ENCODE measurements around the gene GRID1. TPM values are rescaled to one million over a fixed set of nuclear protein-coding genes. Genes with fewer than 3 reads are reported as not detected.

The GRID1 gene
- total RNA-seq, 1 experiment from 2014 or later = not detected

GRCh38 chr10:86234541-86235270, 131.9 kb downstream of the GRID1 start:
- H3K4me1 Mint-ChIP-seq (ENCODE audit: low read depth, unreplicated experiment) = no peaks in the 10 kb centered on the region
- H3K4me3 Mint-ChIP-seq (ENCODE audit: low read depth, unreplicated experiment) = no peak overlapping the region
- no TSS peak for BruUV-seq (replicated peaks)
- H3K27me3 Mint-ChIP-seq (ENCODE audit: unreplicated experiment) = peaks cover 72% of the 10 kb centered on the region
- intact Hi-C loops (cut with micrococcal nuclease; ENCODE audit: unreplicated experiment) = no loop called here
- H3K36me3 Mint-ChIP-seq (ENCODE audit: insufficient read depth, unreplicated experiment) = no peaks in the 10 kb centered on the region
- CTCF ChIA-PET = no interaction called here
- no peaks in the 10 kb centered on the region for H3K9me3 Mint-ChIP-seq (ENCODE audit: low read depth, unreplicated experiment)
- no peak overlapping the region for H3K27ac Mint-ChIP-seq (ENCODE audit: unreplicated experiment)
- DNase-seq = no peak
- TF ChIP-seq CTCF (IDR thresholded peaks at IDR 0.05; ENCODE audit: unreplicated experiment) = no peak

DNA sequence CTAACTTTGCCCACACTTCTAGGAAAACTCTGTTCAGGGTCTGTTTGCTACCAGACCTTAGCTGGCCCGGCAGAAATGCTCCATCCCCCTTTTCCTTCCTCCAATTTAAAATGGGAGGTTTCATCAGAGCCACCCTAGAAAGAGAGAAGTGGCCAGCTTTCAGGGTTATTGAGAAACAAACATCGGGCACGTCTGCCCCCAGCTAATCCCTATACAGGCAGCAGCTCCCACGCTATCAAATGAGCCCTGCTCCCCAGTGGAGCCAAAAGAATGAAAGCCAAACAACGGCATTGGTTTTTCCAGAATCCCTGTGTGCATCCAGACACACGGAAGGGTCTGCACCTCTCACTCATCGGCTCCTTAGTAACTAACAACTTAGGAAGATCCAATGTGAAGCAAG, 132.5 kb downstream of the GRID1 start:
- Mint-ChIP-seq H3K4me1 (ENCODE audit: low read depth, unreplicated experiment) (no peaks in the 10 kb centered on the region), H3K27me3 (ENCODE audit: unreplicated experiment) (peaks cover 72% of the 10 kb centered on the region), H3K4me3 (ENCODE audit: low read depth, unreplicated experiment) (no peak overlapping the region), H3K27ac (ENCODE audit: unreplicated experiment) (no peak overlapping the region), H3K9me3 (ENCODE audit: low read depth, unreplicated experiment) (no peaks in the 10 kb centered on the region), H3K36me3 (ENCODE audit: insufficient read depth, unreplicated experiment) (no peaks in the 10 kb centered on the region)
- no peak for TF ChIP-seq CTCF (IDR thresholded peaks at IDR 0.05; ENCODE audit: unreplicated experiment)
- CTCF ChIA-PET = no interaction called here
- no peak for DNase-seq
- intact Hi-C loops (cut with micrococcal nuclease; ENCODE audit: unreplicated experiment) = no loop called here
- no TSS peak for BruUV-seq (replicated peaks)

DNA sequence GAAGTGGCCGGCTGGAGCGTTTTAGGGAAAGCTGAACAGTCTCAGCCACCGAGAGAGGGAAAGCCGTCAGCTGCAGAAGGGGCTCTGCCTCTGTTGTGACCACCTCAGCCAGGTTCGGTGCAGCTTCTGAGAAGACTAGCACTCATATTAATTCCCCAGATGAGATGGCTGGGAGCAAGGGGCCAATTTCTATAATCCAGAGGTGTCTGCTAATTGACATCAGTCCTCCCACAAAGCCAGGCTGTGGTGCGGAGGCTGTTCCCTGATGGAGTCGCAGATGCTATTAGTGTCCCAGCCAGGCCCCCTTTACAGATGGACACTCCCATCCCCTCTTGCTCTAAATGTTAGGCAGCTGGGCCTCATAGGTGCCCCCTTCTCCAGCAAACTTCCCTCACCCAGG, 133.5 kb downstream of the GRID1 start:
- H3K9me3 Mint-ChIP-seq (ENCODE audit: low read depth, unreplicated experiment) = no peaks in the 10 kb centered on the region
- no peaks in the 10 kb centered on the region for H3K4me1 Mint-ChIP-seq (ENCODE audit: low read depth, unreplicated experiment)
- H3K36me3 Mint-ChIP-seq (ENCODE audit: insufficient read depth, unreplicated experiment) = no peaks in the 10 kb centered on the region
- CTCF ChIA-PET = no interaction called here
- DNase-seq = no peak
- no peak overlapping the region for H3K4me3 Mint-ChIP-seq (ENCODE audit: low read depth, unreplicated experiment)
- no TSS peak for BruUV-seq (replicated peaks)
- H3K27ac Mint-ChIP-seq (ENCODE audit: unreplicated experiment) = no peak overlapping the region
- peaks cover 80% of the 10 kb centered on the region for H3K27me3 Mint-ChIP-seq (ENCODE audit: unreplicated experiment)
- no peak for TF ChIP-seq CTCF (IDR thresholded peaks at IDR 0.05; ENCODE audit: unreplicated experiment)
- intact Hi-C loops (cut with micrococcal nuclease; ENCODE audit: unreplicated experiment) = no loop called here

GRCh38 chr10:86232644-86233043, 134.0 kb downstream of the GRID1 start:
- TF ChIP-seq CTCF (IDR thresholded peaks at IDR 0.05; ENCODE audit: unreplicated experiment) = no peak
- Mint-ChIP-seq H3K27me3 (ENCODE audit: unreplicated experiment) (peaks cover 83% of the 10 kb centered on the region), H3K4me1 (ENCODE audit: low read depth, unreplicated experiment) (no peaks in the 10 kb centered on the region), H3K36me3 (ENCODE audit: insufficient read depth, unreplicated experiment) (no peaks in the 10 kb centered on the region), H3K4me3 (ENCODE audit: low read depth, unreplicated experiment) (no peak overlapping the region), H3K9me3 (ENCODE audit: low read depth, unreplicated experiment) (no peaks in the 10 kb centered on the region), H3K27ac (ENCODE audit: unreplicated experiment) (no peak overlapping the region)
- CTCF ChIA-PET = no interaction called here
- intact Hi-C loops (cut with micrococcal nuclease; ENCODE audit: unreplicated experiment) = no loop called here
- BruUV-seq (replicated peaks) = no TSS peak
- no peak for DNase-seq
